ENCODE data around the gene MIDN. TPM values are rescaled to one million over a fixed set of nuclear protein-coding genes. Genes with fewer than 3 reads are reported as not detected.

Gene MIDN
- total and polyA plus RNA-seq, 8 donors: 34.3 to 115 (median 58.9) TPM

GRCh38 chr19:1217366-1217765 lies 31.0 kb upstream of the MIDN start:
- H3K27ac ChIP-seq: peak overlapping the region in 1 of 2 donors; percentile 7
- intact Hi-C loops (cut with DNase I): no loop called here
- H3K4me1 ChIP-seq: peaks cover 27 to 51% of the 10 kb centered on the region in 2 donors
- TF ChIP-seq CTCF (IDR thresholded peaks at IDR 0.05): no peak
- ATAC-seq (no peak), DNase-seq (no peak)
- H3K36me3 ChIP-seq: peaks cover 0 to 32% of the 10 kb centered on the region in 2 donors
- H3K4me3 ChIP-seq: no peak overlapping the region
- H3K27me3 ChIP-seq: no peaks in the 10 kb centered on the region
- H3K9me3 ChIP-seq: no peaks in the 10 kb centered on the region

GRCh38 chr19:1218751-1219567 lies 29.4 kb upstream of the MIDN start:
- no peak for TF ChIP-seq CTCF (IDR thresholded peaks at IDR 0.05)
- H3K4me1 ChIP-seq: peaks cover 19 to 37% of the 10 kb centered on the region in 2 donors
- DNase-seq: no peak
- intact Hi-C loops (cut with DNase I): no loop called here
- H3K27ac ChIP-seq: peak overlapping the region in 1 of 2 donors; percentile 7
- peaks cover 0 to 47% of the 10 kb centered on the region in 2 donors for H3K36me3 ChIP-seq
- no peaks in the 10 kb centered on the region for H3K9me3 ChIP-seq
- H3K4me3 ChIP-seq: no peak overlapping the region
- no peak for ATAC-seq
- H3K27me3 ChIP-seq: no peaks in the 10 kb centered on the region

- intact Hi-C loops (cut with DNase I): no loop called here
- no peak for TF ChIP-seq CTCF (IDR thresholded peaks at IDR 0.05)
- H3K4me3 ChIP-seq: no peak overlapping the region
- peaks cover 0 to 57% of the 10 kb centered on the region in 2 donors for H3K36me3 ChIP-seq
- no peak for ATAC-seq
- H3K27ac ChIP-seq: no peak overlapping the region
- H3K4me1 ChIP-seq: peaks cover 9 to 27% of the 10 kb centered on the region in 2 donors
- no peak for DNase-seq
- no peaks in the 10 kb centered on the region for H3K27me3 ChIP-seq
- no peaks in the 10 kb centered on the region for H3K9me3 ChIP-seq
These were observed 28.5 kb upstream of the MIDN start for GRCh38 chr19:1219786-1220476.

DNA sequence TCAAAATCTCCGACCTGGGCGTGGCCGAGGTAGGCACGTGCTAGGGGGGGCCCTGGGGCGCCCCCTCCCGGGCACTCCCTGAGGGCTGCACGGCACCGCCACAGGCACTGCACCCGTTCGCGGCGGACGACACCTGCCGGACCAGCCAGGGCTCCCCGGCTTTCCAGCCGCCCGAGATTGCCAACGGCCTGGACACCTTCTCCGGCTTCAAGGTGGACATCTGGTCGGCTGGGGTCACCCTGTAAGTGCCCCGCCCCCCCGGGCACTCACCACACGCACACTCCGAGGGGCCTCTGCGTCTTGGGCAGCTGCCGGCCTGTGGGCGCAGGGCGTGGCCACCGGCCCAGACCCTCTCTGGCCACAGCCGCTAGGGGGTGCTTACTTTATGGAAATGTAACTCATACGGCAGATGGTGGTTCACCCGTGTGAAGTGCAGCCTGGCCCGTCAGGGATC lies 27.9 kb upstream of the MIDN start:
- Histone ChIP-seq H3K36me3 (peaks cover 0 to 63% of the 10 kb centered on the region in 2 donors), H3K9me3 (no peaks in the 10 kb centered on the region), H3K27me3 (no peaks in the 10 kb centered on the region), H3K4me1 (peaks cover 4 to 22% of the 10 kb centered on the region in 2 donors), H3K27ac (no peak overlapping the region), H3K4me3 (no peak overlapping the region)
- no peak for TF ChIP-seq CTCF (IDR thresholded peaks at IDR 0.05)
- no peak for ATAC-seq
- intact Hi-C loops (cut with DNase I): no loop called here
- no peak for DNase-seq
